ENCODE results near the gene TMEM127. TPM values are rescaled to one million over a fixed set of nuclear protein-coding genes. Genes with fewer than 3 reads are reported as not detected.
"Not testable (repeated sequence)": the region's sequence is repeated elsewhere in the genome, so short reads cannot be mapped to it uniquely, and the experiment has no call there.

Gene TMEM127
- total RNA-seq, 2 donors from 2014 or later: 64.4 to 86.6 TPM

DNA sequence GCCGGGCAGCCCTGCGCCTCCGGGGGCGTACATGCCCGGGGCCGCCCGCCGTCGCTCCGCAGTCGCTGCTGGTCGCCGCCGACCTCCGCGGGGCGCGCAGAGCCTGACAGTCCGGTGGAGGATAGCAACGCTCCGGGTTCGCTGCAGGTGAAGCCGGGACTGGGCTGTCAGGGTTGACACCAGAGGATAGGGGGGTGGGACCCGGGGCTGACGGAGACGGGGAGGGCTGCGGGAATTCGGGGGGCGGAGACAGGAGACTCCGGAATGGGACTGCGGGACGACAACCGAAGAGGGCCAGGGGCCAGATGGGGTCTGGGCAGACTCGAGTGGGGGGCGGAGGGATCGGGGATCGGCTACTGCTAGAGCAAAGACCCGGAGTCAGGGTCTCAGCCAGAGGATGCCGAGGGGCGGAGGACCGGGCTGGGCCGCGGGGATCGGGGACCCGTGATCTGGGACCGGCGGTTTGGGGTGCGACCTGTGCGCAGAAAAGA is 403 bp downstream of the TMEM127 start:
- intact Hi-C loops (cut with DNase I): loop anchor here in 1 of 2 donors (2.0 kb wide), 1 partner anchor 57 kb away; the partner anchor contains the start of gene STARD7
- ATAC-seq (peak; percentile 27 to 29), DNase-seq (peak; percentile 76)

DNA sequence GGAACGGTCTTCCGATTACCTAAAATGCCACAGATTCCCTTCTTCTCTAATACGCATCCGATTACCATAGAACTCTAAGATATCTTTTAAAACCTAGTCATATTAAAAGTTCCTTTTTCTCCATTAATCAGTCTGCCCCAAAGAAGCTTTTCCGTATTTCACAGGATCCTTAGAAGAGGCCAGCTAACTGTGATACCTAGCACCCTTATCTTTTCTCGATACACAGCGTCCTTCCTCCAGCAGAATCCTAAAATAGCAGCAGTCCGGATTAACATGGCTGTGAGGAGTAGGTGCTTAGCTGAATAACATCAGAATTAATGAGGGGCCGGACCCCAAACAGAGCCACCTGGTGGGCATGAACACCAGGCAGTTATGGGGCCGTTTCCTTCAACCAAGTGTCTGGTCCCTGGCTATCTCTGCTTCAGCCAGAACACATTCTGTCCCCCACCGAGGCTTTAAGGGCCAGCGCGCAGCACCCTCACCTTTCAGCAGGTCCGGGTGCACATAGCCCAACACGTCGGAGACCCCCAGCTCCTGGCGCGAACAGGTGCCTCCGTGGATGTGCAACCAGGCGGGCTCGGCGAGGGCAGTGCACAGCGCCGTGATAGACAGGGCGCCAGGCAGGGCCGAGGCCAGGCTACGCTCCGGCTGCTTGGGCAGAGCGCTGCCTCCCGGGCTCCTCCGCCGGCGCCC is 995 bp downstream of the TMEM127 start:
- intact Hi-C loops (cut with DNase I): loop anchor here in 1 of 2 donors (2.0 kb wide), 1 partner anchor 56 kb away; the partner anchor contains the start of gene STARD7
- ATAC-seq (peak; percentile 7 to 13), DNase-seq (peak; percentile 46)

DNA sequence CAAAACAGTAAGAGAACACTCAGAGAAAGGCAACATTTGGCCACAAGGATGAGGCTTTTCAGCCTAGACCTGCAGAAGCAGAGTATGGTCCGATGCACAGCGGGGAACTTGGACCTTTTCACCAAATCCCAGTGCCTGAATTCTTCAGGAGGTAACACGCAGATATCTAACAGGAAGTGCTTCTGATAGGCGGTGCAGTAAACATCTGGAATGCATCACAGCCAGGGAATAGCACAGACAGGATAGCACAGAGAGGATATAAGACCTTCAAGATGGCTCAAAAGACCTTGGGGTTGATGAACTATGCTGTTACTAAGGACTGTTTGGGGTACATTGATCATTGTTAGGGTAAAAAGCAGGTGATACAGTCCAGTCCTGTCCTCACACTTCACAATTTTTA is 1.7 kb downstream of the TMEM127 start:
- DNase-seq: no peak
- ATAC-seq: no peak
- intact Hi-C loops (cut with DNase I): loop anchor here in 1 of 2 donors (2.0 kb wide), 1 partner anchor 55 kb away; the partner anchor contains the start of gene STARD7

DNA sequence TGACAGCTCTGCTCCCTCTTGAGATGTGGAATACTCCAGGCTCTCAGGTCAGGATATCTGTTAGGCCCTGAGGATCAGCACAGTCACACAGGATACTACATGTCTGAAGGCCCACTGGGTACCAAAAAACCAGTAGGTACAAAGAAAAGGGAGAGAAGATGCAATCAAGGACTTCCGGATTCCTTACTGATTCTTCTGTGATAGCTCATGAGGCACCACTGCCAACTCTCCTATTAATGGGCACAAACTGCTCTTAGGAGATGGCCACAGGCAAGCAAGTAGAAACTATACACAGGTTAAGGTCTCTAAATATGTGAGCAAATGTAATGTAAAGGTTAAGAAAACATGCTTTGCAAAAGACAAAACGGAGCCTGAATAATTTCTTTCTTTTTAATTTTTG is 3.5 kb downstream of the TMEM127 start:
- DNase-seq (no peak), ATAC-seq (no peak)
- intact Hi-C loops (cut with DNase I): no loop called here

DNA sequence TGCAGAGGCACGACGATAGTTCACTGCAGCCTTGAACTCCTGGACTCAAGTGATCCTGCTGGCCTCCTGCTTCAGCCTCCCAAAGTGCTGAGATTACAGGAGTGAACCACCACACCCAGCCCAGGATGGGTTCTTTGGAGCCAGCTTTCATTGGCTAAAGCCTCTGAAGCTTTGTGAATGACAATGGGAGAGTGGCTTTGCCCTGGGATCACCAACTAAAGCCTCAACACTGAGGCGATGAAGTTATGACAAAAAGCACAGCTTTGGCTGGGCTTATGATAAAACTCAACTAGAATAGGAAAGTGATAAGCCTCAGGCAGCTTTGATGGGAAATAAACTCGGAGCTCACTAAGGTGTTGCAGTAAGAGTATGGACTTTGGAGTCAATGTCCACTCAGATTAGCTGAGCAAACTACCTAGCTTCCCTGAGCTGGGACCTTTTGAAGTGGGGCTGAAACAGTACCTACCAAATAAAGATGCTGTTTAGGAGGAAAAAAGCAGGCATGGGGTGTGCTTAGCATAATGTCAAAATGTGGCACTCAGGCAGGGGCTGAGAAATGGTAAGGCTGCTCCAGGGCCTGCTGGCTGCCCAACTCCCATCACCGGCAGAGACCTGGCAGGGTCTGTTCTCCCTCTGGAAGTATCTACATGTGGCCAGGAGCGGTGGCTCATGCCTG is 4.3 kb downstream of the TMEM127 start:
- DNase-seq (no peak), ATAC-seq (no peak)
- intact Hi-C loops (cut with DNase I): no loop called here

DNA sequence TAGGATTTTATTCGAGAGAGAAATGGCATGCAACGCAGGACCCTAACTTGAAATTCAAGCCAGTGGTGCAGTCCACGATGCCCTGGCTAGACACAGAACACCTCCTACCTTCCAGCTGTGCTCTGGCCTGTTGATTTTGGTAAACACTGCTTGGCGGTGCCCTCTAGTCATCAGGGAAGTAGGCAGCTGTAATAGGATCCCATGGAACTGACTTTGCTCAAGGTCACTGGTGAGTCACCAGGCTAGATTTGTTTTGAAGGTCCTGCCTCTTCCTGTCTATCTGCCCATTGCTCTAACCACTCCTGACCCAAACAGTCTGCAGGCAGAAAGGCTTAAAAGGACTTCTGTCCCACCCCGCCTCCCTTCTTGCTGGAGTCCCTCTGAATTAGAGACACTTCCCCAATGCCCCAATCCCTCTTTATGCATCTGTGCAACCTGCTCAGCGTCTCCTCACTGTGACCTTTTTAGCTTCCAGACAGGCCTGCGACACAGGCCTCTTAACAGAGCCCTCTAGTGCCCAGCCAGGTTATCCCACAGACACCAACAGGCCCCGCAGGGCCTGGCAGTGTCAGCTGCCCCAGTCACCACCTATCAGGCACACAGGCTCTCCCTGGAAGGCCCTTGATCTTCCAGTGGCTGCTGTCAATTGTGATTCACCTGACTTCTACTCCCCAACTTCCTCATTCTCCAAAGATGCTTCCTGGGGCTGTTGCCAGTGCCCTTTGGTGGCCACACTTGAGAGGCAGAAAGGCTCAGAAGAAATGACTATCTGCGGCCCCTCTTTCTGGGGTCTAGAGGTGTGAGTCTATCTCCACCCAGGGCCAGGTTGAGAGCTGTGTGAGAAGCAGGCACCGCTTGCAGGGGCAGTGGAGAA is 5.2 kb downstream of the TMEM127 start:
- intact Hi-C loops (cut with DNase I): no loop called here
- peak; percentile 60 for DNase-seq
- peak; percentile 54 to 82 for ATAC-seq

DNA sequence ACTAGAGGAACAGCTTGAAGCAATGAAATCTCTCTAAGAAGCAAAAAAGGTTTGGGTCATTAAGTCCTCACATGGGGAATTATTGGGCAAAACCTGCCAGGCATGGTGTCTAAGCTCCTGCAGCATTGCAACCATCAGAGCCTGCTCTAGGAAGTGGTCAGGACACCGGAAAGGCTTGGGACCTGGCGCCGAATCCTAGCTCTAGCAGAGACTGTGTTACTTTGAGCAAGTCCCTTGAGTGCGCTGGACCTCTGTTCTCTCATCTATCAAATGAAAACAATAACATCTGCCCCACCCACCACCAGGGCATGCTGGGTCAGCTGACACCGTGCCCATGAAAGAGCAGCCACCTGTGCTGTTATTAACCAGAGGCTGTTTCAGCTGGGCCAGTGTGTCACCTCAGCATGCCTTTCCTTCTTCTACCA is 6.3 kb downstream of the TMEM127 start:
- DNase-seq (no peak), ATAC-seq (peak in 1 of 2 donors; percentile 7)
- intact Hi-C loops (cut with DNase I): no loop called here

DNA sequence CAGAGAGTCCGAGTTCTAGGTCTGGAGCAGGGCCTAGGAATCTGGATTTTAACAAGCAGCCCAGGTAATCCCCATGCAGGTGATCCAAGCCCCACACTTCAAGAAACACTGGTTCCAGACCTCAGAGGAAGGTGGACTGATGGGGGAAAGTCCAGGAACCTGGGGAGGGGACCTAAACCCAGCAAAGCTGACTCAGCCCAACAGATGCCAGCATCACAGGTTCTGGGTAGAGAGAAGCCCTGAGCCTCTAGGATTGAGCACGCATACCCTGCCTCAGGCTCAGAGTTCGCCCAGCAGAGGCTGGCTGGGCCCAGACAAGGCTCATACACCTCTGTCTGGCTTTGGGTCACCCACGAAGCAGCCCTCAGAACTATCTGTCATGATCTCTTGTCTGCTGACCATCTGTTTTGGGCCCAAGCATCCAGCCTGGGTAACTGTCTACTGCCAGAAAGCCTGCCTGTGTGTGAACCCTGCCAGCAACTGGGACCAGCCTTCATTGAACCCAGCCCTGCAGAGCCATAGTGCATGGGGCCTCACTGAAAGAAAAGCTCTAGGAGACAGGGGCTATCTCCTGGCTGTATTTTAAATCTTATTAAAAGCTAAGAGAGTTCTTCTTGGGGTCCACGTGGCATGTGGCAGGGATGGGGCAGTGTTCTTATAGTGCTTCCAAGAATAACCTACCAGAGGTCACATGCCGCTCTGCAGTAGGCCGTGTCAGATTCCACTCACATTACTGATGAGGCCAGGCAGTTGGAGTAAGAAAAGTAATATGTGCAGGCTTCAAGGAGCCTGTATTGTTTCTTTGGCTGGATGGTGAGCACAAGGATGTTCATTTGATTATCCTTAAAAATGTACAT is 7.4 kb downstream of the TMEM127 start:
- no peak for DNase-seq
- ATAC-seq: peak; percentile 27 to 68
- intact Hi-C loops (cut with DNase I): no loop called here

DNA sequence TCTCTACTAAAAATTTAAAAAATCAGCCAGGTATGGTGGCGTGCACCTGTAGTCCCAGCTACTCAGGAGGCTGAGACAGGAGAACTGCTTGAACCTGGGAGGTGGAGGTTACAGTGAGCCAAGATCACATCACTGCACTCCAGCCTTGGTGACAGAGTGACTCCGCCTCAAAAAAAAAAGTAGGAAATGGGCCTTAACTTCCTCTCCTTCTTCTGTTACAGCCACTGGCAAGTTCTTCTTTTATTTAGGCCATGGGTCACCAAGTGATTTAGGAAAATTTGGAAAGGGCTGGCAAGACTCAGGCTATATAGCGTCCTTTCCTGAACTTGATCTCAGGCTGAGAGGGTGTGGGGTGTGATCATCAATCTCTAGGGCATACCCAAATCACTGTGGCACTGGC is 8.1 kb downstream of the TMEM127 start:
- ATAC-seq: peak; percentile 2 to 3
- intact Hi-C loops (cut with DNase I); DNase-seq: not testable (repeated sequence)

DNA sequence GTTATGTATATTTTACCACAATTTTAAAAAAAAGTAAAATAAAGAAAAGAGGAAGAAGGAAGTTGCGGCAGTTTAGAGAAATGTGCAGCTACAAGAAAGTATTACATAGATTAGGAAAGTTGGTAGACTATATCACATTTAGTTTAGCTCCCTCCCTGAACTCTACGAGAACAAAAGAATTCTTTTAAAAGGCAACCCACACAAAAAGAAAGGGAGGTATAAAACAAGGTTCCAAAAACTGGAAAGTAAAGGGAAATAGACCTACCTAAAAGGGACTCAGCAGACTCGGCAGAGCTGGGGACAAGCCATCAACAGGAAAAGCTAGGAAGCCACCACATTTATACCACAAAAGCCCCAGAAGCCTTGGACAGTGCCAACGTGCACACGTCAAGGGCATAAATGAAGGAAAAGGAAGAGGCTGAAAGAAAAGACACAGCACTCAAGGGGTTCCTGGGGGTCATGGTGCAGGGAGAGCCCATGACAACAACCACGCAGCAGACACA is 9.1 kb downstream of the TMEM127 start:
- intact Hi-C loops (cut with DNase I): no loop called here
- no peak for DNase-seq
- ATAC-seq: no peak

DNA sequence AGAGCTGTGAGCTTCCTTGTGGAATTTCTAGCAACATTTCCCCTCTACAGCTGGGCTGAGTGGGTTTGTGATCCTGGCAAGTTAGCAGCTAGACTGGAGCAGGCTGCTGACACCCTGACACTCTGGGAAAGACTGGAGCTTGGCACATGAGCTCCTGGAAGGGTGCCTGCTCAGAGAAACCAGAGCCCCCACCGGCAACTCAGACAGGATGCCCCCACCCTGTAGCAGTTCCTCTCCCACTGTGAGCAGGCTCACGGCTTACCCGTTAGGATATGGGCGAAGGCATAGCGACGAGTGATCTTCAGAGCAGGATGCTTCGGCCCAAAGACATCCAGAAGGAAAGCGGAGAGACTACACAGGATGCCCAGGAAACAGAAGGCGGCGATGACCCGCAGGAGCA is 11.2 kb downstream of the TMEM127 start:
- intact Hi-C loops (cut with DNase I): loop anchor here in 1 of 2 donors (2.0 kb wide), 1 partner anchor 116 kb away; the partner anchor contains the start of gene ASTL
- DNase-seq: peak; percentile 55

DNA sequence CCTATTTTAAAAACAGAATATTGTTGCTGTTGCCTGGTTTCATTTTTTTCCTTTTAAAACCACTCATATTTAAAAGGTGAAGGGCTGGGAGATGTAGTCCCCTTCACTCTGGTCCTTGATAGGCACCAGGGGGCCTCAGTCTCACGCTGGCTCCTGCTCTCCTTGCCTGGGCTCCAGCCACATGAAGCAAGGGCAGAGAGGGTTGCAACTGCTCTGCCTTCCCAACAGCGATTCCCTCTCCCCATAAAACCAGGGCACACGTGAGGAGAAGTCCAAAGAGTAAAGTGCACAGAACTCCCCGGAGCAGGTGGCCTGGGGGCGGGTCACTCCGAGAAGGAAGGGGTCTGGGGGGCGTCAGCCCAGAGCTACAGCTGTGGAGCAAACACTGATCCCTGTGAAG is 12.8 kb downstream of the TMEM127 start:
- intact Hi-C loops (cut with DNase I): no loop called here
- DNase-seq: no peak
- no peak for ATAC-seq

More for the DNA sequence above, 11.2 kb downstream of the TMEM127 start:
- peak; percentile 16 to 17 for ATAC-seq

DNA sequence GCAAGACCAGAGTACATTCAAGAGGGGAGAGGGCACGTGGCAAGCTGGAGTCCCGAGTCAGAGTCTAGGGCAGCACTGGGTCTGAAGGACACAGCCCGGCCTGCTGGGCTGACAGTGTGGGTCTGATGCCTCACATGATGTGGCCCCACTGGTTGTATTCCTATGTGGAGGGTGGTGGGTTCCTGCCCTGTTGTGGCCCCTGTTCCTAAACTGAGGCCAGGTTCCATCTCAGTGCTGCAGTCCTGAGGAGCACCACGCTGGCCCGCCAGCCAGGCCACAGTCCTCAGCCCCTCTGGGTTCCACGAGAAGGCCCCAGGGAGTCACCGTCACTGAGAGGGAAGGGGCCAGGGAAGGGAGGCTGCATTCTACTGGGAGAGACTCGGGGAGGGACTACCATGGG is 13.3 kb downstream of the TMEM127 start:
- intact Hi-C loops (cut with DNase I): no loop called here
- ATAC-seq: no peak
- no peak for DNase-seq

DNA sequence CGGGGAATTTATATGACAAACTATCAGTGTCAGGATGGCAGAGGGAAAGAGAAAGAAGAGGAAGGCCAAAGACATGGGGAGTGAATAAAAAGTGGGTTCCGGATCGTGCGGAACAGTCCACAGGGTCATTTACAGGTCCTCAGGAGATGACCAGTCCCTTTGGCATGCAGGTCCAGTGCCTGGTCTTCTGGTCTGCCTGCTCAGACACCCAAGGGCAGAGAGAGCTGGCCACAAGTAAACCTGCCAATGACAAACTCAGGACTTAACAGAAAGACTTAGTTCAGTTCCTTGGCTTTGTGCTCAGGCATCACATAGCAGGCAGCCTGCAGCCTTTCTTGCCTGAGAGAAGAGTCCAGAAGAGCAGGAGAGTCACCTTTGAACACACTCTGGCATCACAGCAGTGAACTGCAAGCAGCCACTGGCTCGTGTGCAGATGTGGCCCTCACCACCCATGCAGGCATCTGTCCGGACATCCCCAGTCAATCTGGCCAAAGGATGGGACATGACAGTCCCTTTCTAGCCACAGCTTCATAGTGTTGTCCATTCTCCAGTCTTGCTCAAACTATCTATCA is 14.0 kb downstream of the TMEM127 start:
- DNase-seq (peak; percentile 76), ATAC-seq (peak; percentile 79 to 90)
- intact Hi-C loops (cut with DNase I): no loop called here

DNA sequence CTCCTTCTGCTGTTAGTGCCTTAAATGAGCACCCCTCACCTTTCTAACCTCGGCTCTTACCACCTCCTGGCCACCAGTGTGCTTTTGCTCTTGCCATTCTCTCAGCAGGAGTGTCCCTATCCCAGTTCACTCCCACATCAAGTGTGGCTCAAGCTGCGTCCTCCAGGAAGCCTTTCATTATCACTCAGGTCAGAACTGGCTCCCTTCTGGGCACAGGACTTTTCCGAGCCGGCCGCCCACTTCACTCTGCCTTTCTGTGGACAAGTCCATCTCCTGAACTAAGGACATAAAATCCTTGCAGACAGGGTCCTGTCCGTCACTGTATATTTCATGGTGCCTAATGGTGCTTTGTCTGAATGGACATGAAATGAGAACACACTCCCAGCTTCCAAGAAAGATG is 15.6 kb downstream of the TMEM127 start:
- no peak for DNase-seq
- intact Hi-C loops (cut with DNase I): no loop called here
- ATAC-seq: no peak

DNA sequence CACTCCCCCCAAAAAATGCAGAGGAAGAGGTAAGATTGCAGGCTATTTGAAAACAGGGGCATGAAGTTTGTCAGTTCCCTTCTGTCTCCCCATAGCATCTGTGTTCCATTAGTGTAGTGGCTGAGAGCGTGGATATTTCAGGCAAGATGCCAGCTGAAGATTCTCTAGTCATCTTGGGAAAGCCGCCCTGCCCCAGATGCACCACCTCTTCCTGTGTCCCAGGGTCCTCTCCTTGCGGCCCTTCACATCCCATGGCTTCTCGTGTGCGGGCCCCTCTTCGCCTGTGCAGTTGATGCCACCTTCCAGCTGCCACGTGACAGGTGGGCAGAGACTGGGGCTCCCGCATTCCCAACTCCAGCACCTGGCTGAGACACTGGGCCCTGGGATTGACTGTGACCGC is 16.1 kb downstream of the TMEM127 start:
- no peak for ATAC-seq
- intact Hi-C loops (cut with DNase I): no loop called here
- DNase-seq: no peak

DNA sequence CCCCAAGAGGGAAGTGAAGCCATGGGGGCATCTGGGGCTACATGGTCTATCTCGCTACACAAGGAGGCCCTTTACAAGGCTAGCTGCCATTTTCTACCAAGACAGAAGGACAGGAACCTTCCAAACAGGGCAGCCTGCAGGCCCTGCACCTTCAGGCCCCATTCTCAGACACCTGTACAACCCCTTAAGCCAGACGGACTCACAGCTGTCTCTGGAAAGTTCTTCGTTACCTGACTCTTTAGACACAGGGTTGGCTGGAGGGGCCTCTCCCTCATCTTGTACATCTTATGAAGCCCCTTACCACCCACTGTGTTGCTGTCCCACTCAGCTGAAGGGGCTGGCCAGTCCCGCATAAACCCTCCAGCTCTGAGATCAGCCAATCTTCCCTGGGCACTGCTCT is 17.2 kb downstream of the TMEM127 start:
- intact Hi-C loops (cut with DNase I): no loop called here
- DNase-seq (no peak), ATAC-seq (no peak)

DNA sequence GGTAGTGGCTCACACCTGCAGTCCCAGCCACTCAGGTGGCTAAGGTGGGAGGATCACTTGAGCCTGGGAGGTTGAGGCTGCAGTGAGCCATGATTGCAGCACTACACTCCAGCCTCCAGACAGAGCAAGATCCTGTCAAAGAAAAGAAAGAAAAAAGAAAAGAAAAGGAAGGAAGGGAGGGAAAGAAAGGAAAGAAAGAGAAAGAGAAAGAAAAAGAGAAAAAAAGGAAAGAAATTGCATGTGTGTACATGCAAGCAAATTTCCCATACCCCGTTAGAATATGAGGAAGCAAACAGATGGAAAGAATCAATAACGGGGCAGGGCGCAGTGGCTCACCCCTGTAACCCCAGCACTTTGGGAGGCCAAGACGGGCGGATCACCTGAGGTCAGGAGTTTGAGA is 17.9 kb downstream of the TMEM127 start:
- DNase-seq (no peak), ATAC-seq (no peak)
- intact Hi-C loops (cut with DNase I): no loop called here
